PC-9 (cell line): ENCODE results near the gene JUND.

ENCODE experiments used
- EZH2 ChIP-seq: fragments of 200-600 bp; sonication (generic); IDR thresholded peaks from 2 replicates; pipeline ENCODE4 v1.8.0; 2017; ENCODE audit warnings: antibody characterized with exemption, low read depth
- TF ChIP-seq, protein P1 (sequence below): fragments of 200-600 bp; sonication (generic); conservative IDR thresholded peaks from 2 replicates; pipeline ENCODE4 v1.6.1; 2017; ENCODE audit warnings: mixed run types, antibody characterized with exemption, mild to moderate bottlenecking, moderate library complexity

DNA sequence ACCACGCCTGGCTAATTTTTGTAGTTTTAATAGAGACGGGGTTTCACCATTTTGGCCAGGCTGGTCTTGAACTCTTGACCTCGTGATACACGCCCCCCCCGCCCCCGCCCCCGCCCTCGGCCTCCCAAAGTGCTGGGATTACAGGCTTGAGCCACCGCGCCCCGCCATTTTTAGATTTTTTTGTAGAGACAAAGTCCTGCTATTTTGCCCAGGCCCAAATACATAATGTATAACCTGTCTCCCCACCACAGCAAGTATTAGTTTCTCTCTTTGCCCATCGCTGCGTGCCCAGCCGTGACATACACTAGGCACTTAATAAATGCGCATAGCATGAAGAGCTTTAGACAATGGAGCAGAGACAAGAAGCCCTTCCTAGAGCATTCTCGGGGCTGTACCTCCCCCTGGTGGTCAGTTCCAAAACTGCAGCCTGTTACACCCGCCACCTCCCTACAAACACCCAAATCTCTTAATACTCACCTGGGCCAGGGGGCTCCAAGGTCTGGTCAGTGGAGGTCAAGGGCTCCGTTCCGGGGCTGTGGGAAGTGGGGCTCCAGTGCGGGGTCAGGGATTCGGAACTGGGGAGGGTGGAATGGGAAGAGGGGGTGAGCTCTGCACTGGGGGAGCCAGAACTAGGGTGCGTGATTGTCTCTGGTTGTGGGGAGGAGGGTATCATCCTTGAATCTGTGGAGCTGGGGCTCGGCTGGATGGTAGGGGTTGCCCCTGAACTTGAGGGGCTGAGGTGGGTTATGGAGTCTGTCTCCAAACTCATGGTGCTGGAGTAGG is 29.6 kb downstream of the JUND start:
- no peak for TF ChIP-seq EZH2
- TF ChIP-seq, protein P1, sequence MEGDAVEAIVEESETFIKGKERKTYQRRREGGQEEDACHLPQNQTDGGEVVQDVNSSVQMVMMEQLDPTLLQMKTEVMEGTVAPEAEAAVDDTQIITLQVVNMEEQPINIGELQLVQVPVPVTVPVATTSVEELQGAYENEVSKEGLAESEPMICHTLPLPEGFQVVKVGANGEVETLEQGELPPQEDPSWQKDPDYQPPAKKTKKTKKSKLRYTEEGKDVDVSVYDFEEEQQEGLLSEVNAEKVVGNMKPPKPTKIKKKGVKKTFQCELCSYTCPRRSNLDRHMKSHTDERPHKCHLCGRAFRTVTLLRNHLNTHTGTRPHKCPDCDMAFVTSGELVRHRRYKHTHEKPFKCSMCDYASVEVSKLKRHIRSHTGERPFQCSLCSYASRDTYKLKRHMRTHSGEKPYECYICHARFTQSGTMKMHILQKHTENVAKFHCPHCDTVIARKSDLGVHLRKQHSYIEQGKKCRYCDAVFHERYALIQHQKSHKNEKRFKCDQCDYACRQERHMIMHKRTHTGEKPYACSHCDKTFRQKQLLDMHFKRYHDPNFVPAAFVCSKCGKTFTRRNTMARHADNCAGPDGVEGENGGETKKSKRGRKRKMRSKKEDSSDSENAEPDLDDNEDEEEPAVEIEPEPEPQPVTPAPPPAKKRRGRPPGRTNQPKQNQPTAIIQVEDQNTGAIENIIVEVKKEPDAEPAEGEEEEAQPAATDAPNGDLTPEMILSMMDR, result peak; percentile 100
